Mucosa of gallbladder (tissue), 1 donor: ENCODE measurements around the gene MCUB. TPM values are rescaled to one million over a fixed set of nuclear protein-coding genes. Genes with fewer than 3 reads are reported as not detected.
"Not testable (repeated sequence)": the region's sequence is repeated elsewhere in the genome, so short reads cannot be mapped to it uniquely, and the experiment has no call there.

ENCODE experiments used
- DNase-seq: peaks from one replicate; pipeline ENCODE4 v3.0.0-alpha.2; 2020; ENCODE audit warnings: low spot score
- total RNA-seq: library from RNA; stranded (reverse); gene quantifications from one replicate; pipeline ENCODE4 v1.2.1, GENCODE V29; 2021
- donor health status: DM: no; HTN: no; CAD: no.

The MCUB gene
- total RNA-seq, 1 donor from 2014 or later = 11.0 TPM

- no peak for DNase-seq
Measured at GRCh38 chr4:109578846-109579245, 18.8 kb downstream of the MCUB start.

- not testable (repeated sequence) for DNase-seq
Measured at GRCh38 chr4:109579997-109580396, 20.0 kb downstream of the MCUB start.

- no peak for DNase-seq
Measured at GRCh38 chr4:109588176-109588575, 28.1 kb downstream of the MCUB start.

- DNase-seq = no peak
Measured at GRCh38 chr4:109589119-109589518, 29.1 kb downstream of the MCUB start.

GRCh38 chr4:109589605-109590004 lies 29.6 kb downstream of the MCUB start:
- DNase-seq = no peak

GRCh38 chr4:109590905-109591304 lies 30.9 kb downstream of the MCUB start:
- no peak for DNase-seq

GRCh38 chr4:109592367-109592766 lies 32.3 kb downstream of the MCUB start:
- no peak for DNase-seq

- not testable (repeated sequence) for DNase-seq
Measured at GRCh38 chr4:109595123-109595522, 35.1 kb downstream of the MCUB start.

GRCh38 chr4:109596420-109597085 lies 36.5 kb downstream of the MCUB start:
- not testable (repeated sequence) for DNase-seq

GRCh38 chr4:109599046-109599652 lies 39.1 kb downstream of the MCUB start:
- no peak for DNase-seq

- DNase-seq = no peak
Measured at GRCh38 chr4:109600431-109600830, 40.4 kb downstream of the MCUB start.

- DNase-seq = no peak
Measured at GRCh38 chr4:109601336-109601735, 41.3 kb downstream of the MCUB start.

- DNase-seq = no peak
Measured at GRCh38 chr4:109607976-109608375, 47.9 kb downstream of the MCUB start.

- DNase-seq = no peak
Measured at GRCh38 chr4:109608879-109609278, 48.8 kb downstream of the MCUB start.

GRCh38 chr4:109609431-109609830 lies 49.4 kb downstream of the MCUB start:
- DNase-seq = no peak

GRCh38 chr4:109610489-109610888 lies 50.4 kb downstream of the MCUB start:
- no peak for DNase-seq

- no peak for DNase-seq
Measured at GRCh38 chr4:109611045-109611646, 51.1 kb downstream of the MCUB start.

GRCh38 chr4:109614015-109614414 lies 54.0 kb downstream of the MCUB start:
- no peak for DNase-seq

GRCh38 chr4:109614466-109614865 lies 54.4 kb downstream of the MCUB start:
- DNase-seq = no peak

- DNase-seq = no peak
Measured at GRCh38 chr4:109615742-109616141, 55.7 kb downstream of the MCUB start.

GRCh38 chr4:109616243-109616642 lies 56.2 kb downstream of the MCUB start:
- no peak for DNase-seq

- DNase-seq = no peak
Measured at GRCh38 chr4:109622626-109623025, 62.6 kb downstream of the MCUB start.

- DNase-seq = no peak
Measured at GRCh38 chr4:109624536-109624935, 64.5 kb downstream of the MCUB start.
